ENCODE measurements around the gene CDC42EP4.
"Not testable (repeated sequence)": the region's sequence is repeated elsewhere in the genome, so short reads cannot be mapped to it uniquely, and the experiment has no call there.

Gene CDC42EP4

DNA sequence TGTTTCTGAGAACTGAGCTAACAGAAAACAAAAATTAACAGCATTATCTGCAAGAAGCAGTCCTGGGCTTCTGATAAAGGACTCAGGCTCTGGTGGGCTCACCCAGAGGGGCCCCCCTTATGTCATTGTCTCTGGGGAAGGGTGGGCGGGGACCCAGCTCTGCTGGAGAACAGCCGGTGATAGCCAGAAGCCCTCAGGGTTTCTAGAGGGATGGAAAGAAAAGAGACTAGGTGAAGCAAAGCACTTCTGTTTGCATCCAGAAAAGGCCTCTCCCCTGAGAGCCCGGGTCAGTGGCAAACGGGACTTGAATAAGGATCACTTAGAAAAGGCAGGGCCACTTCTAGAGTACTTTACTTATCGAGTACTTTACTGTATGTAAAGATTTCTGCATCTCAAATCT lies 7.0 kb upstream of the CDC42EP4 start:
- no peak for DNase-seq

DNA sequence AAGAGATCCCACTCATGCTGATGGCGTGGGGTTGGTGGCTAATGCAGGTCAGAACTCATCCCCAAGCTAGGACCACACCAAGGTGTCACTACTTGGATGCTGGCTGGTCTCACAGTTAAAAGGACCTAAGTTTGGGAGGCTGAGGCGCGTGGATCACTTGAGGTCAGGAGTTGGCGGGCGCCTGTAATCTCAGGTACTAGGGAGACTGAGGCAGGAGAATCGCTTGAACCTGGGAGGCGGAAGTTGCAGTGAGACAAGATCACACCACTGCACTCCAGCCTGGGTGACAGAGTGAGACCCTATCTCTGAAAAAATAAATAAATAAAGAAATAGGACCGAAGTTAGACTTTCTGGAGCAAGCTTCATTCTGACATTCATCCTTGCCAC lies 6.6 kb upstream of the CDC42EP4 start:
- DNase-seq, result no peak

DNA sequence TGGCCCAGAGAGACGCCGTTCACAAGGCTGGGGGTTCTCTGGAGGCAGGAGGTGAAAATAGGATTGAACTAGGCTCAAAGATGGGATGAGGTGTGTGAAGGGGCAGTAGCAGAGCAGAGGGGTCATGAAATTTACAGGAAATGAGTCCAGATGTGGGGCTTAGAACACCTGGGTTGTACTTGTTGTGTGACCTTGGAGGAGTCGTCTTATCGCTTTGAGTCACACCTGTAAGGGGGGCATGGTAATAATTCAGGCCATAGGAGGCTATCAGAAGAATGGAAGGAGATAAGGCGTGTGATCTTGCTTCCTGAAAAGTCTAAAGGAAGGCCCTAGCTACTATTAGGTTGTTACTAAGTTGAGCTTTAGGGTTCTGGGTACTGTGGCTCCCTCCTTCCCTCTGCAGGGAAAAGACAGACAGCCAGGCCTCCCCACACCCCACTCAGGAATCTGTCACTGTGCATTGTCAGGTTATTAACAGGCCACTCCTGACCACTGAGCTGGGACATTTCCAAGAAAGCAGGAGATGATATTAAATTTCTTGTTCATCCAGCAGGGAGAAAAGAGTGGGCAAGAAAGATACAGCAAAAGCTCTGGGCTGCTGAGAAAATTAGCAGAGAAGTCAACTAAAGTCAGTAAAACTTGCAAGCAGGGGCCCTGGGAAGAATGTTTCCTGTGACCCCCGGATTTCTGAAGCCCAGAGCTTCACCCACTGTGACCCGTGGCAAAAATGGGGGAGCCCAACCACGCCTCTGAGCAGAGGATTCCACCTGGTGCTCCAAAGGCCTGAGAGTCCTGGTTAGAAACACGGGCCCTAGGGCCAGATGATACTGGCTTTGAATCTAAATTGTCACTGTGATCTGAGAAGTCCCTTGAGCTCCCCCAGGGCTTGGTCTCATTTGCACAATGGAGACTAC lies 6.0 kb upstream of the CDC42EP4 start:
- DNase-seq, result no peak

DNA sequence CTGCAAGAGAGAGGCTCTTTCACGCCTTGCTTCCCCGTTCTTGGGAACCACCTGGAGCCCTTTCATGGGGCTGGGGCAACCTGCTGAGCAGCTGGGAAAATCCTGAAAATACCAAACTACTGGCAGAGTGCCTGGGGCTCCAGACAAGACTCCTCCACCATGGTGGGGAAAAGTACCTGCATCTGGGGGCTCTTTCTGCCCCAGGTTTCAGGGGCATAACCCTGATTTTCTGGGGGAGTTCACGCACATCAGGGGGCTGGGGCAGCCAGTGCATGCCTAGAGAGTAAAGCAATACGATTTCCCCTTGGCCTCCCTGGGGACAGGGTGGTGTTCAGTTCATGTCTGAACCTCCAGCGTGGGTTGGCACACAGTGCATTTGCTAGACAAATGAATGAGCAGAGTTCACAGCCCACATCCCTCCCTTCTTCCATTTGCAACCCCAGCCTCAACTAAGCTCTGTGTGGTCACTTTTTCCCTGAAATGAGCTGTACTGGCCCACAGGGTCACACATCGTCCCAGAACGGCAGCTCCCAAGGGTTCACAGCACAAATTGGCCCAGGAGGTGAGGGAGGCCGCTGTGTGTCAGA lies 5.2 kb upstream of the CDC42EP4 start:
- DNase-seq, result no peak

DNA sequence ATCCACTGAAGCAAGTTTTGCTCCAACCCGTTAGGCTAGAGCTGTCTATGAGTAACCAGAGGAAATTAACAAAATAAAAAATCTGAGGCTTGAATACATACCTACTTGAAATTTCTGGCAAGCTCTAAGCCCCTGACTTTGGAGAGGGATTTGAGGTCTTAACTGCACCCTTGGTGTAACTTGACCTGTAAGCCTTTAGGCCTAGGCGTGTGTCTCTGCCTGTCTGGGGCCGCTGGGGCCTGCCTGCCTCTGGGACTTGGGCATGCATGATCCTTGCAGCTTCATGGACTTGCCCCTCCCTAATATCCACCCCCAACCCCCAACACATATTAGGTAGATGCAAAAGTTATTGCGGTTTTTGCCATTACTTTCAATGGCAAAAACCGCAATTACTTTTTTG lies 3.7 kb upstream of the CDC42EP4 start:
- DNase-seq, result no peak

DNA sequence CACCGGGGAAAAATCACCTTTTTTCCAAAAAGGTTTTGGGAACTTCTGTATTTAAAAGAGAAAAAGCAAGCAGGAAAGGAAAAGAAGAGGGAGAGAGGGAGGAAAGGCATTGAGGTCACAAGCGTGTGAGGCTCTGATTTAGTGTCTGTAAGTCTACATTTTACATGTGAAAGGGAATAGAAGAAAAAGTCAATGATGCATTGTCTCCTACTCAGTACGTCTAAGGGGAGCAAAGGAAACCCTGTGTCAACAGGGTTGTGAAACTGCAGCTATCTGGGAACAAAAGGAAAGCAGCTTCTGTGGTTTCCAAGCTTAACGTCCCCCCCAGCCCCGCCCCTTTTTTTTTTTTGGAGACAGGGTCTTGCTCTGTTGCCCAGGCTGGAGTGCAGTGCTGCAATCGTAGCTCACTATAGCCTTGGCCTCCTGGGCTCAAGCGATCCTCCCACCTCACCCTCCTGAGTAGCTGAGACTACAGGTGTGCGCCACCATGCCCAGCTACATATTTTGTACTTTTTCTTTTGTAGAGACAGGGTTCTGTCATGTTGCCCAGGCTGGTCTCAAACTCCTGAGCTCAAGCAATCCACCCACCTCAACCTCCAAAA lies 1.8 kb upstream of the CDC42EP4 start:
- no peak for DNase-seq

DNA sequence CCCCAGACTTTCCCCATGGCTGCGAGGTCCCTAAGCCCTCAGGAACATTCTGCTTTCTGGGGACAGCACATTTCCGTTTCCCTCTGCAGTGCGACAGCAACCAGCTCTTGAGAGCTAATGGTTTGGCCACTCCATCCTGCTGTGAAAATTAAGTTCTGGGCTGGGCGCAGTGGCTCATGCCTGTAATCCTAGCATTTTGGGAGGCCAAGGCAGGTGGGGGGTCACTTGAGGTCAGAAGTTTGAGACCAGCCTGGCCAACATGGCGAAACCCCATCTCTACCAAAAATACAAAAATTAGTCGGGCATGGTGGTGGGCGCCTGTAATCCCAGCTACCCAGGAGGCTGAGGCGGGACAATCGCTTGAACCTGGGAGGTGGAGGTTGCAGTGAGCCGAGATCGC lies 1.1 kb upstream of the CDC42EP4 start:
- not testable (repeated sequence) for DNase-seq

DNA sequence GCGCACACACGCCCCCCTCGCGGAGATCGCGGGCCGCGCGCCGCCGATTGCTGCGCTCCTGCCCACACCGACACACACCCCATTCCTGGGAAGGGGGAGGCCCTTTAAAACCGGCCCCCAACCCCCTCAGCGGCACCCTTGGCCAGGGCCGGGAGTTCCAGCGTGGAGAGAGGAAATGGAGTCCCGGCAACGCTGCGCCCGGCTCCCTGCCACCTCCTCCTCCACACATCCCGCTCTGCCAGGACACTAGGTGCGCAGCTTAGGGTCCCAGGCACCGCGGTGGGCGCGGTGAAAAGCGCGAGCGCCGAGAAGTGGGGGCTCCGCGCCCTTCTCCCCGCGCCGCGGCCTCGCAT lies 397 bp downstream of the CDC42EP4 start:
- no peak for DNase-seq

DNA sequence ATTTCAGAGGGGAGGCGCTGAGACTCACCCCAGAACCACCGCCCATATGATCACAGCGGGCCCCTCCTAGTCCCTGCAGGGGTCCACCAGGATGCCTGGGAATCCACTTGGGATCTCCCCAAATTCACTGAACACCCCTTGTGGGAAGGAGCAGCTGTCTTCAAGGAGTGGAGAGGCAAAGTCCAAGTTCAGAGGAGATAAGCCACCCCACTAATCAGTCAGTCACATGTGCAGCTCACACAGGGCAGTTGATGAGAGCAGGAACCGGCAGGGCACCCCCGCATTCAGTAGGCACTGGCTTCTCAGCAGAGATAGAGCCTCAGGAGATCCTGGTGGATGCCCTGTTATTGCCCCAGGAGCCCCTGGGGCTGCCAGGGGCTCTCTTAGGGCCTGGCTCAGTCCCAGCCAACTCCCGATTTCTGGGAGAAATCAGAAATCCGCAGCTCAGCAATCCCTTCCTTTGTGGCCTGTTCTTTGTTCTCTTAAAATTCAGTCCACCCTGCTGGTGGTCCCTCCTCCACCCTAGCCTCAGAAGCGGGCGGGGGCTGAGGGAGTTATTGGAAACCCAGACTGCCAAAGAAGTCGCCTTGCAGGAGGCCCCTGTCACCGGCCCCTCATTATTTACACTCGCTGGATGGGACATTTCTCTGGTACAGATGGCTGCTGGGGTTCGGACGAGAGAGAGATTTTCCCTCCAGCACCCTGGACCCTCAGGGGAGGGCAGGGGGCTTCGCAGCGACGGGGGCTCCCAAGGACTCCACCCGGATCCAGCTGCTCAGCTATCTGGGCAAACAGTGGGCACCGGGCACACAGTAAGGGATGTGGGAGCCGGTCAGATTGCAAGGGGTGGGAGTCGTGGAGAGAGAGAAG lies 1.8 kb downstream of the CDC42EP4 start:
- no peak for DNase-seq

DNA sequence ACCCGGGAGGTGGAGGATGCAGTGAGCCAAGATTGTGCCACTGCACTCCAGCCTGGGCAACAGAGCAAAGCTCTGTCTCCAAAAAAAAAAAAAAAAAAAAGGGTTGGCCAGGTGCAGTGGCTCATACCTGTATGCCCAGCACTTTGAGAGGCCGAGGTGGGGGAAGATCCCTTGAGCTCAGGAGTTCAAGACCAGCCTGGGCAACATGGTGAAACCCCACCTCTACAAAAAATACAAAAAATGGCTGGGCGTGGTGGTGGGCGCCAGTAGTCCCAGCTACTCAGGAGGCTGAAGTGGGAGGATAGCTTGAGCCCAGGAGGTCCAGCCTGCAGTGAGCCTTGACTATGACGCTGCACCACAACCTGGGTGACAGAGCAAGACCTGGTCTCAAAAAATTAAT lies 2.8 kb downstream of the CDC42EP4 start:
- DNase-seq, result not testable (repeated sequence)

DNA sequence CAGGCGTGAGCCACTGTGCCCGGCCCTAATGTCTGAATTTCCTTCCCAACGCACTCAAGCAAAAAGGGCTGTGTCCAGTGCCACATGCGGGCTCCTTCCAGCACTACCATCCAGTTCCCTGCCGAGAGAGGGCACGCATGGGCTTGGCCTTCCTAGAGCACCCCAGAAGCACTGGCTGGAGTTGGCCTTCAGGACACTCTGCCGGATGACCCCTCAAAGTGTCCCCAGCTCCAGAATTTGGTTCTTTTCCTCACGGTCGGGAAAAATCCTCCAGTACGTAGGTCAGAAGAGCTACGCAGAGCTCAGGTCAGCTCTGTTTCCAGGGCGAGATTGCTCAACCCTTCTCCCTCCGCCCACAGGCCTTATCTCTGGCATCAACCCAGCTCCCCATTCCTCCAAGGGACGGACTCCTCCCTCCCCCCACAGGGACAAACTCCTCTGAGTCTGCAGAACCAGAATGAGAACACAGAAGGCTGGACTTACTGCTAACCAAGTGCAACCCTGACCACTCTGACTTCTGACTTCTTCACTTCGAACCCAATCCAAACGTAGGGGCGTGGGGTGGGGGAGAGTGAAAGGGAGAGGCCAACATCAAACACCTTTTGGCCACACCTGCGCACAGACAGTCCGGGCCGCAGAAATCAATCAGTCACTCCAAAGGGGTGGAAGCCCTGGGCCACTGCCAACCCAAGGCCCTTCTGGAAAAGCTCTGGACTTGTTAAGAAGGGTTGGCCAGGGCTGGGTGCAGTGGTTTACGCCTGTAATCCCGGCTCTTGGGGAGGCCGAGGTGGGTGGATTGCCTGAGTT lies 3.6 kb downstream of the CDC42EP4 start:
- no peak for DNase-seq

DNA sequence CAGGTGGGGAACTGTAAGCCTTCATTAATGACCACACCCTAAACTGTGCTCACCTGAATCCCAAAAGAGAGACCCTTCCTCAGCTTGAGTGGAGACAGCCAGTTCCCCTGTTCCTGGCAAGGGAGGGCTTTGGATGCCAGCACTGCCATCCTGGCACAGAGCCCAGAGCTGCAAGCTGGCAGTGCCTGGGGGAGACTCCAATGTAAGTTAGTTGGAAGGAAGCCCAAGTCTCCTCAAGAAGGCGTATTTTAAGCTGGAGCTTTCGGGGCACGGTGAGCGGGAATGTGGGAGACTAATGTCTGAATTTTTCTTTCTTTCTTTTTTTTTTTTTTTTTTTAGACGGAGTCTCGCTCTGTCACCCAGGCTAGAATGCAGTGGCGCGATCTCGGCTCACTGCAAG lies 4.7 kb downstream of the CDC42EP4 start:
- no peak for DNase-seq

DNA sequence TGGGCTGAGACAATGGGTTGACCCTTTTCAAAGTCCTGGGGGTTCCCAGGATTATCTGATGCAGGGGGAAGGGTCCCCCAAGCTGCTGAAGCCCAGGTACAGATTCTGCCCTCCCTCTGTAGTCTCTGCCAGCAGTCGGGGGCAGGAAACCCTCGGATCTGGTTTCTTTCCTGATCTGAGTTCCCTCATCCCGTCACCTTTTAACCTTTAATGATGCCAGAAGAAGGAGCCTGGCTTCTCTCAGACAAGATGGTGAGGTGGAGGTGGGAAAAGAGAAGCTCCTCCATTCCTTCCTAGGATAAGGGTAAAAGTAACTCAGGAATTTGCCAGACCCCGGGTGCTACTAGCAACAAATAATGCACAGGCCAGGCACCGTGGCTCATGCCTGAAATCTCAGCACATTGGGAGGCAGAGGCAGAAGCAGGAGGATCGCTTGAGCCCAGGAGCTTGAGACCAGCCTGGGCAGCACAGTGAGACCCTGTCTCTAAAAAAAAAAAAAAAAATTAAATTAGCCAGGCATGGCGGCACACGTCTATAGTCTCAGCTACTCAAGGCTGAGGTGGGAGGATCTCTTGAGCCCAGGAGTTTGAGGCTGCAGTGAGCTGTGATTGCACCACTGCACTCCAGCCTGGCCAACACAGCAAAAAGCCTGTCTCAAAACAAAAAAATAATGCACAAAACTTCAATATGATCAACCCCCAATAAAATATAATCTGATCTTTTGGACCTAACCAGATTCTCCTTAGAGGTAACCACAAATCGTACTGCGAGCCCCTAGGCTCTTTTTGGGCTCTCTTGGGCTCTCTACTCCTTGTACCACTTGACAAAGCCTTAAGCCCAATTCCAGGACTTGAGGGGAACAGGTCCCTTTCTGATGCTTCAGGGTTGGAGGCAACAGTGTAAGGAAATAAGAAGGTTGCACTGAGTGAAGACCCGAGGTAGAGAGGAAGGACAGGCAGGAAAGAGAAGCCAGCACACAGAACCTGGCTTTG lies 5.7 kb downstream of the CDC42EP4 start:
- DNase-seq, result no peak

DNA sequence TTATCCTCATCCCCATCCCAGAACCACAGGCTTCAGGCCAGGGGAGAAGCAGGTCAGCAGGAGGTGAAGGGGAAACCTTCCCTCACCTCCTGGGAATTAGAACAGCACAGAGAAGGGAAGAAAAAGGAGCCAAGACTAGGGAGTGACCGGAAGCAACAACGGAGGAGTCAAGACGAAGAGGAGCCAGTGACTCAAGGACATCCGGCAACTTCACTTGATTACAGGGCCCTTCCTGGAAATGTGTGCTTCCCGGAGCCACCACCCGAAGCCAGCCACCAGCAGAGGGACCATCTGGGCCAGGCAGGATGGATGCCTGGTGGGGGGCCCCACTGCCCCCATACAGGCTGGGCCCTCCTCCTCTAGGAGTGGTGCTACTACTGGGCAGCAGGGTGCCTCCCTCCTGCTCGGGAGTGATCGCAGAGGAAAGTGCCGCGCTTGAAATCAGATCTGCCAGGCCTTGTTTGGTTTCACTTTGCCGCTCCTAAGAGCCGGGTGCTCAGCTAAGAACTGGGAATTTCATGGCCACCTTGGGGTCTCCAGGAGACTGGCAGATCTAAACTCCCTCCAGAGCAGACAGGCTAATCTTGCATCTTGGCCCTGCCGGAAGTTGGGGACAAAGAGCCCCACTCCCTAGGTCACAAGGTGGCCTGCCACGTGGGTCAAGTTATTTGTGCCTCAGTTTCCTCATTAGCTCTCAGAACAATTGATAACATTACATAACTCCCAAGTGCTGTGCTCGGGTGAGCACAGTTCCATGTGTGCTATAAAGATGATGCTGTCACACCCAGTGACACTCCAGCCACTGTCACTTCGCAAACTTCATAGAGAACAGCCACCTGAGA lies 6.6 kb downstream of the CDC42EP4 start:
- DNase-seq, result no peak

DNA sequence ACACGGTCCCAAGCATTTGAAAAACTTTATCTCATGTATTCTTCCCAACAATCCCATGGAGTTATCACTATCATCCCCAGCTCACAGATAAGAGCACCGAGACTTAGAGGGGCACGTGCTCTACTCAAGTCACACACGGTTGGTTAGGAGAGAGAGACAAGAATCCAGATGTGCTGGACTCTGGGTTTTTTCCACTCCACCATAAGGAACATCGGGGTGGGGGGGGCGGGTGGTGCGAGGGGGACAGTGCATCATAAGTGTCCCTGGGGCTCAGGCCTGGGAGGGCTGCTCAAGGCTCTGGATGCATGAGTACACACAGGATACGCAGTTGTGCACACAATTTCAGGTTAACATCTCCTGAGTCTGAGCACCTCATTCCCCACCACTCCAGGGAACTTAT lies 7.4 kb downstream of the CDC42EP4 start:
- no peak for DNase-seq

DNA sequence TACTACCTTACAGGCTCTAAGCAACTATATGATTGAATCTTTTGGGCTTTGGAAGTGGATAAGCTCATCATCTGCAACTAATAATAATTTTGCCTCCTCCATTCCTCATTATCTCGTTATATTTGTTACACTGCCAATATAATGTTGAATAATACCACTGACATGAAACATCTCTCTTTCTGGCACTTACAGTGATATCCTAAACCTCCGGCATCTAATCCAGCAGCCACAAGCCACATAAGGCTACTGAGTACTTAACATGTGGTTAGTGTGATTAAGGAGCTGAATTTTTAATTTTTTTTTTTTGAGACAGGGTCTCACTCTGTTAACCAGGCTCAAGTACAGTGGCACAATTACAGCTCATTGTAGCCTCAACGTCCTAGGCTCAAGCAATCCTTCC lies 9.6 kb downstream of the CDC42EP4 start:
- no peak for DNase-seq

DNA sequence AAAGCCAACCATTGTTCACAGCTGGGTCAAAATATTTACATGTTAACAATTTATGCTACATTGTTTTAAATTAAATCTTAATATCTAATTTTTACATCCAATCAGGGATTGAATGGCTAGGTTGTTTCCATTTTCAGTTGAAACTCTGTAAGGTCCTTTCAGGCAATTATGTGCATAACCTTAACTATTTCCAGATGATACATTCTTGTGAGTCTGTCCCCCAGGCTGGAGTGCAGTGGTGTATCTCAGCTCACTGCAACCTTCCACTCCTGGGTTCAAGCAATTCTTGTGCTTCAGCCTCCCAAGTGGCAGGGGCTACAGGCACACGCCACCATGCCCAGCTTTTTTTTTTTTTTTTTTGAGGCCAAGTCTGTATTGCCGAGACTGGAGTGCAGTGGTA lies 10.4 kb downstream of the CDC42EP4 start:
- DNase-seq, result no peak

DNA sequence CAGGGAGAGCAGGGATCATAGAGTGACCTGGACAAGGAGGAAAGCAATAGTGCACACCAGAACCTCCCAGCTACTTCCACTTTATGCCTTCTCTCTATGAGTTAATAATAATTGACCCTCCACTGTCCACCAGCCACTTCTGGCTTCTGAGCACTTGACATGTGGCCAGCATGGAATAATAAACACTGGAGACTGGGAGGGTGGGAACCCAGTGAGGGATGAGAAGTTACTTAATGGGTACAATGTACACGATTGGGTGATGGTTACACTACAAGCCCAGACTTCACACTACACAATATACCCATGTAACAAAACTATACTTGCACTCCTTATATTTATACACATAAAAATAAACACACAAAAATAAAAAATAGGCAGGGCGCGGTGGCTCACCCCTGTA lies 11.4 kb downstream of the CDC42EP4 start:
- DNase-seq, result no peak

DNA sequence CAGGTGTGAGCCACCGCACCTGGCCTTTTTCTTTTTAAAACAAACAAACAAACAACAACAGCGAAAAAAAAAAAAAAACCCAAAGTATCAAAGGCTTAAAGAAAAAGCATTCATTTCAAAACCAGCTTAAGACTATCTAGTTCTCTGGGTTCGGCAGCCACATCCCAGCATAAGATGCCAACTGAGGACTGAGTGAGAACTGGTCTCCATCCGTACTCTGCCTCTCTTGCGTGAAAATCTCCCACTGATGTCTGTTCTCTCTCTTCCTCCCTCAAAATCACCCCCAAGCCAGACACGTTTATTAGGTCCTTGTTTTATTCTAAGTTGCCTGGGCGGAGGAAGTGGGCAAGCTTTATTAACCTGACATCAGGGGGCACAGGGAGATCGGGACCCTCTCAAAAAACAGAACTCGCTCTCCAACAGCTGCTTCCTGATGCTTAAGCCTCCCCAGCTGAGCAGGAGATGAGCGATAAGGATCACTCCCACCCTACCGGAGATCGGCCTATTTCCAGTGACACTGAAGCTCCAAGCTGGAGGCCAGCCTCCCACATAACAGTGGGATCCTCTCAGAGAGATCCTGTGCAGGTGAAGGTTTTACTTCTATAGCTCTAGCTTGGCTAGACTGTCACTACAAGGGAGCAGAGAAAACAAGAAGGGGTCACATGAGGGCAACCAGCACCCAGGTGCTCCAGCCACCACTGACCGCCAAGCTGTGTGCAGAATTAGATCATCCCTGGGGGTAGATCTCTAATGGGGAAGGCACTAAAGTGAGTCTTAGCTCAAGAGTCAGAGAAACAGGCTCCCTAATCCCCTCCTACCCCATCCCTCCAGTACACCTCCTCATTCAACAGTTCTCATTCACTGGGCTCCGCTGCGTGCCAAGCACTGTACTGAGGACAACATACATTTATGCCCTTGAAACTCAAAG lies 13.6 kb downstream of the CDC42EP4 start:
- no peak for DNase-seq
